Right hindlimb (tissue), 1 donor: ENCODE data around the gene CLPTM1L.
"Not testable (repeated sequence)": the region's sequence is repeated elsewhere in the genome, so short reads cannot be mapped to it uniquely, and the experiment has no call there.

ENCODE experiments used
- DNase-seq: peaks from one replicate; pipeline ENCODE4 v3.0.0-alpha.2; 2018

Gene CLPTM1L

DNA sequence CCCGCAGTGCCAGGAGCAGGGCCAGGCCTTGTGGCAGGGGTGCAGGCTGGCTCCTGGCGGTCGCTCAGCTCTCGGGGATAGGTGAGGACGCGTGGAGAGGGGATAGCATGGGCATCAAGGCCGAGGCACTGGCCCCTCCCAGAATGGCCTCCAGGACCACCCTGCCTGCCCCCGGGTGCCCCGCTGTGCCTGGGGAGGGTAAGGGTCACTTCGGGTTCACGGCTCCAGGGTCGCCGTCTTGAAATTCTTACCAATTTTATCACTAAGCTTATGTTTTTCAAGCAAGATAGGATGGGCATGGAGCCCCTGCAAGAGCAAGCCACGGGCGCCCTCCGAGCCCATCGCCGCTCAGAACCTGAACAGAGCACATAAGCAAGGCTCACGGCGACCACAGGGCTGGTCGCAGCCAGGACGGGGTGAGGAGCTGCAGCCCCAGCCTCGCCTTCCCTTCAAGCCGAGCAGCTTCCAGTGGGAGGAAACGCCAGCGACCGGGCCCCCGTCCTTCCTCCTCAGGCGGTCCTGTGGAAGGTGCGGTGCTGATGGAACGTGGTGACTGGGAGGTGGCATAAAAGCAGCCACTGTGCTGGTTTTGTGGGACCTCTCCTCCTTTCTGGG lies 14.2 kb upstream of the CLPTM1L start:
- DNase-seq, result no peak

DNA sequence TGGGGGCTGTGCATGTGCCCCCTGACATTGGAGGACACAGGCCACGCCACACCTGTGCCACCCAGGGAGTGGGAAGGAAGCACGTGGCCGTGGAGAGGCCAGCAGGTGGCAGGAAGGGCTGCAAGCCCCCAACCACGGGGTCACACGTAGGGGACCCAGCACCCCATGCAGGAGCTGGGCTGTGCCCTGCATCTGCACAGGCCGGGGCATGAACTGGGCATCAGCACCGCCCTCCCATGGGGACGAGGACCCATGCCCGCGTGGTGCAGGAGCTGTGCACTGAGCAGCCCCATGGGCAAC lies 13.8 kb upstream of the CLPTM1L start:
- no peak for DNase-seq

DNA sequence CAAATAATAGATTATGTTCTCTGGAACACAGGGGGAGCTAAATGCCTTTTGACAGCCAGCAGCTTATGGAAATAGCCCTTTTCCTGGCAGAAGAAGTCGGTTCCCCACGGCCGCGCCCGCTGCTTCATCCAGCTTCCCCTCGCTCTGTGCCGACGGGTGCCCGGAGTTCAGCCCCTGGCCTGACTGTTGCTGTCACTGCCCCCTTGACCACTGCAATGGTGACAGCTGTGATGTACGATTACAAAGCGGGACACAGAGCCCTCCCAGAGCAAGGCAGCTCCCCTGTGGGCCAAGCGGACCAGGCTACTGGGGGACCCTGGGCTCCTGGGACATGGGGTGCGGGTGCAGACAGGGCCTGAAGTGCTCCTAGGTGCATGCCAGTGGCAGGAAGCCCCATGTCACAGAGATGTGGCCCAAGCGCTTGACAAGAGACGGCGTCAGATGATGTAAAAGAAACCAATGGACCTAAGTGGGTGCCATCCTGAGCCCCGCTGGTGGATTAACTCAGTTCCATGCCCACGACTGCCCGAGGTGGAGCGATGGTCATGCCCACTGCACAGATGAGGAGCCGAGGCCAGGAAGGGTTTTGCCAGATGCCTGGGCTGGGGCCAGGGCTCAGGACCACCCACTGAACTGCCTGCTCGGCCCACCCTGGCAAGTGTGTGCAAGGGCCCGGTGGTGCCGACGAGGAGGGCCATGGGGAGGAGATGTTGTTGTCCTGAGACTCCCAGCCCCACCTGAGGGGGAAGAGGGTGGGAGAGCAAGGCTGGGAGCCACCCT lies 13.2 kb upstream of the CLPTM1L start:
- DNase-seq, result no peak

DNA sequence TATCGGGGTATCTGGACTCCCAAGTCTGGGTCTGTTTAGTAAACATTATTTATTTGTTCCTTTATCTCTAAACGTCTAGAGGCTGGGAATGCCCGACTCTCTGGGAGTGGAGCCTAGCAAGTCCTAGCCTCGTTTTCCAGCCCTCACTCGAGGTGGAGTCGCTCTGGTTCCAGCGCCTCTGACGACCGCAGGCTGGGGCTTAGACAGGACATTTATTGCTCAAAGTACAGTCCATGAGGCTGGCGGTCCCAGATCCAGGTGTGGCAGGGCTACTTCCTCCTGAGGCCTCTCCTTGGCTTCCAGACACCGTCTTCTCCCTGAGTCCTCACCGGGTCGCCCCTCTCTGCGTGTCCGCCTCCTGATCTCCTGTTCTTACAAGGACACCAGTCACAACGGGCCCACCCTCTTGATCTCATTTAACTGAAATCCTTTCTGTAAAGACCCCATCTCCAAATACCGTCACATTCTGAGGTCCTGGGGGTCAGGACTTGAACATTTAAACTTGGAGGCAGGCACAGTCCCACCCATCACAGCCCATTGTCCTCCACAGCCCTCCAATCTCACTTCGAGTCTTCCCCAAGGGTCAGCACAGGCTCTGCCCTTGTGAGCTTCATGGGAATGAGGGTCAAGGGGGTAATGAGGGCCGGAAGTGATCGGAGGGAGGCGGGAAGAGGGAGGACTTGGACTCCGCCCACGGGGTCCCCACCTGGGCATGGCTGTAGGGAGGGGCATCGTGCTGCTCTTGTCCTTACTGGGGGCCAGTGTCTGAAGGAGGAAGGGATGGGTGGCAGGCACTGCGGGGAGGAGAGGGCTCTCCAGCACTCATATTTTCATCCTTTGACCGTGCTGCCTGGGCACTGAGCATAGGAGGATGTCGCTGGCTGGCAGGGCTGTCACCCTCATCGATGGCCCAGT lies 12.2 kb upstream of the CLPTM1L start:
- DNase-seq, result no peak

DNA sequence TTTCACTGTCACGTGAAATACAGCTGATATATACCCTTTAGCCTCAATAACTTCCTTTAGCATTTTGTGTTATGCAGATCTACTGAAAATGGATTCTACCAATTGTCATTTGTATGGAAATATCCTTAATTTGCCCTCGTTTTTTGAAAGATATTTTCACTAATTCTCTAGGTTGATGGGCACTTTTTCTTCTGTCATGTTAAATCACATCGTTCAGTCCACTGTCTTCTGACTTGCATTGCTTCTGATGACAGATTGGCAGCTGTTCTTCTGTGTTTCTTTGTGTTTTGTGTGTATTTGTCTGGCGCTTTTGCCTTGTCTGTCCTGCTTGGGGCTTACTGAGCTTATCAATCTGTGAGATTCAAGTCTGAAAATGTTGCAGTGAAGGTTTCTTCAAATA lies 9.7 kb upstream of the CLPTM1L start:
- no peak for DNase-seq

DNA sequence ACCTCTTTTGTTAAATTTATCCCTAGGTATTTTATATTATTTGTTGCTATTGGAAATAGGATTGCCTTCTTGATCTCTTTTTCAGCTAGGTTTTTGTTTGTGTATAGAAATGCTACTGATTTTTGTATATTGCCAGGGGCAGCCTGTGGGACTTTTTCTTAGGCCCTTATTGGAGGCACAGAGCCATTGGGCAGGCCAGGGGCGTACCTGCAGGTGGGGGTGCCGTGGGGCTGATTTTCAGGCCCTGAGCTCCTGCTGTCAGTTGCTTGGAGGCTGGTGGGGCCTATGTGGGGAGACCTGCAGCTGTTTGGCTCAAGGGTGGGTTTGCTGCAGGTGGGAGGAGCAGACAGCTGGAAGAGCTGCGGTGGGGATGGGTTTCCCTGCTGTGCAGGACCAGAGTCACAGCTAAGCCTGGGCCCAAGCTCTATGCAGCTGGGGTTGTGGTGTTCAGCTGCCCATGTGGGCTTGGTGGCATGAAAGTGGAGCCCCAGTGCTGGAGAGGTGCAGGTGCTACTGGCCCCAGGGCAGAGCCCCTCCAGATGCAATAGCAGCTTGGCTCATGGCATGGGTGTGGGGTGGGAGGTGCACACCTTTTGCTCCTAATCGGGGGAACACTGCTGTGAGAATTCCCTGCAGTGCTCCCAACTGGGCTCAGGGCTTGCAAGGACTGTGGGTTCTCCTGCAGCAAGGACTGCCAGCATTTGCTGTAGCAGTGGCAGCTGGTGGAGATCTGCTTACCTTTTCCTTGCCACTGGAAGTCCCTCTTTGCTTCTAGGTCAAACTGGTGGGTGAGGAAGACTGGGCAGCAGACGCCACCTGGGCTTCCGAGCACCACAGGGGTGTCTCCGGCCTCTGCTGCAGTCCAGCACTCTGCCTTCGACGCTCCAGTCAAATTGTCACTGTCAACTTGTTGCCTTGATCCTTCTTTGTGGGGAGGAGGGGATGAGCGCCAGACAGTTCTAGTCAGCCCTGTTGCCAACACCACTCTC lies 7.6 kb upstream of the CLPTM1L start:
- no peak for DNase-seq

DNA sequence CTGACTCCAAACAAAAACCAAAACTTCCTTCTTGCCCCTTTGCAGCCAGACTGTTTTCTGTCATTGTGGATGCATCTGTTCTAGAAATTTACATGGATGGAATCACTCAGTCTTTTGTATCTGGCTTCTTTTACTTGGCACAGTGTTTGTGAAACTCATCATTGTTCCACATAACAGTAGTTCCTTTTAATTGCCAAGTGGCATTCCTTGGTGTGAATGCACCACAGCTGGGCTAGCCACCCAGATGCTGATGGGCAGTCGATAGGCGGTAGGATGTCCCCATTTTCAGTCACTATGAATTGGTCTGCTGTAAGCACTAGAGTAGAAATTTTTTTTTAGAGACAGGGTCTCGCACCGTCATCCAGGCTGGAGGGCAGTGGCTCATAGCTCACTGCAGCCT lies 6.3 kb upstream of the CLPTM1L start:
- DNase-seq, result no peak

DNA sequence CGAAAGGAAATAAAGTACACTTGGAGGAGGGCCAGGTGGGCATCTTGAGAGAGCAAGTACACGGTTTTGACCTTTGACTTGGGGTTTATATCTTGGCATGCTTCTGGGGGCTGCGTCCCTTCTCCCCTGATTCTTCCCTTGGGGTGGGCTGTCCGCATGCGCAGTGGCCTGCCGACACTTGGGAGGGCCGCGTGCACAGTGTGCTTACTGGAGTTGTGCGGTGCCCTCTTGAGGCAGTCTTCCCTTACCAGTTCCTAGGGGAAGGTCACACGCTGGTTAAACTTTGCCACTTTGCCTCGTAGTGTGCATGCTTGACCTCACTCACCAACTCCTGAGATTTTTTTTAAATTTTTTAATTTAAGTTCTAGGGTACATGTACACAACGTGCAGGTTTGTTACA lies 4.3 kb upstream of the CLPTM1L start:
- DNase-seq, result no peak

DNA sequence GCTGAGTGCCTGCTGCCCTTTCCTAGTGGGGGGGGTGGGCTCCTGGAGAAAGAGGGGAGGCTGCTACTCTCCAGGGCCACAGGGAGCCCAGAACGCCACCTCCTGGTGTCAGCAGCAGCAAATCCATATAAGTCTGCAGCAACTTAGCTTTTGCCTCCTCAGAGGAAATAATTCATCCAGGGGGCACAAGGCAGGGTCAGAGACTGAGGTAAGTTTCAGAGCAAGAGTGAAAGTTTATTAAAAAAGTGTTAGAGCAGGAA lies 4.0 kb upstream of the CLPTM1L start:
- no peak for DNase-seq

DNA sequence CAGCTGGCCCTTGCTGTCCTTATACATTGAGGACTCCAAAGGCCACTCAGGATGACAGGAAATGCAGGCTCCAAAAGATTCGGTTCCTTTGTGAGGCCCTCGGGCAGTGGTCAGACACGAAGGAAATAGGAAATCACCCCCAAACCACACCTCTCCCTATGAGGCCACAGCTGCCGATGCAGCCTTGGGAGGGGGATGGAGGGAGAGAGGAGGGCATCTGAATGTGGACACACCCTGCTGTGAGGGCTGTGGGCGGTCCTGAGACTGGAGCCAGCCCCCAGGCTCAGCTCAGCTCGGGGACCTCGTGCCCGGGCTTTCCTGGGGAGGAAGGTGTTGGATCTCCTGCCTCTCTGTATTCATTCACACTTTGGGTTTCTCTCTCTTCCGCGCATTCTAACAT lies 2.7 kb upstream of the CLPTM1L start:
- no peak for DNase-seq

DNA sequence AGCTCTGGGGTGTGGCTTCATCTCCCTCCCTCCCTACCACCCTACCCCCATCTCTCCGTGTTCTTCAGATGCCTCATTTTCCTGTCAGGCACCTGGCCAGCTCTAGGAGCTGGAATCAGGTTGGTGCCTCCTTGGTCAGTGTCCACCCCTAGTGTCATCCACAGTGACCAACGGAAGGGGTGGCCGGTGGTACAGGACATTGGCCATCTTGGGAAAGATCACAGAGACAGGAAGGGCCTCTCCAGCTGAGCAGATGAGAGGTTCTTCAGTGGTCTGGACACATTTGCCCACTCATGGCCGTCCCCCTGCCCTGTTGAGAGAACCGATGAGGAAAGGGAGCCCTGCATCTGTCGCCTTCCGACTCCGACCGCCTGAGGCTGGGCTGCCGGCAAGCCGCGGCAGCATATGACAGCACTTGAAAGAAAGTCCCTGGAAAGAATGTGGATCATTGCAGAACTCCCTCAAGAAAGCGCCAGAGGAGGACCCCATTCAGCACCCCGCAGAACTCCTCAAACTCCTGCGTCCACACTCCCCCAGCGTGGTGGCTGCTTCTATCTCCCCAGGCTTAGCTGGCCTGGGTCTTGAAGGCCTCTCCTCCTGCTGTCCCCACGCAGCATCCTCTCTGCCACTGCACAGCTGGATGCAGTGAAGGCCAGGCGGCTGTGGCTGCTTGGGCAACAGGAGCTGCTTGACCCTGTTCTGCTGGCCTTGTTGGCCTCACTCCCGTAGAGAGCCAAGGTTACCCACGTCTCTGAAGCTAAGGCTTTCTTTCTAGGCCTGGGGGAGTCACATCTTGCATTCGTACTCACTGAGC lies 1.9 kb upstream of the CLPTM1L start:
- no peak for DNase-seq

DNA sequence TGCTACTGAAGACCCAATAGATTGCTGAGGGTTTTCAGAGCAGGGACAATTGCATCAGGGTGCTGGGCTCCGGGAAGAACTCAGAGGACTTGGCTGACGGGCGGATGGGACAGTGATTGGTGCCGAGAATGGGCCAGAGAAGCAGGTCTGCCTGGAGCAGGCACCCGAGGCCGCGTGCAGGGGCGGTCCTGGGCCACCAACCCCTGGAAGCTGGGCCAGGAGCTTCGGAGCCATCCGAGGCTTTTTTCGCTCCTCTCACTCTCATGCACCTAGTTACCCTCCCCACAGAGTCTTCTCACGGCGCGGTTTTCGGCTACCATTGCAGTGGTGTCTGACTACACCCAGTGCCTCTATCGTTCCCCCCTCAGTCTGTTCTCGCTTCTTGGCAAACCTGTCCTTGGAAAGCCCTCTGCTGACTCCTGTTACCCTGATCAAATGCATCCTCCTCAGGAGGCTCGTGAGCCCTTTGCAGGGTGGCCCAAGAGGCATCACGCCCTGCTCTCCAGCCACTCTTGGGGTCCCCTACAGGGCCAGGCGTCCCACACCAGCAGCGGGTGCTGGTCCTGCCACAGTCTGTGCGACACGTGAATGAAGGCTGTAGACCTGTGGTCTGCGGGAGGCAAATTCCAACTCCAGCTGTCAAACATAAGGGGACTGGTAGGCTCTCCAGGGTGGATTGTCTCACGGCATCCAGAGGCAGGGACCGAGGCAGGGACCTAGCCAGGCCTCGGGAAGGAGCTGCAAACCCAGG lies 1.2 kb upstream of the CLPTM1L start:
- no peak for DNase-seq

DNA sequence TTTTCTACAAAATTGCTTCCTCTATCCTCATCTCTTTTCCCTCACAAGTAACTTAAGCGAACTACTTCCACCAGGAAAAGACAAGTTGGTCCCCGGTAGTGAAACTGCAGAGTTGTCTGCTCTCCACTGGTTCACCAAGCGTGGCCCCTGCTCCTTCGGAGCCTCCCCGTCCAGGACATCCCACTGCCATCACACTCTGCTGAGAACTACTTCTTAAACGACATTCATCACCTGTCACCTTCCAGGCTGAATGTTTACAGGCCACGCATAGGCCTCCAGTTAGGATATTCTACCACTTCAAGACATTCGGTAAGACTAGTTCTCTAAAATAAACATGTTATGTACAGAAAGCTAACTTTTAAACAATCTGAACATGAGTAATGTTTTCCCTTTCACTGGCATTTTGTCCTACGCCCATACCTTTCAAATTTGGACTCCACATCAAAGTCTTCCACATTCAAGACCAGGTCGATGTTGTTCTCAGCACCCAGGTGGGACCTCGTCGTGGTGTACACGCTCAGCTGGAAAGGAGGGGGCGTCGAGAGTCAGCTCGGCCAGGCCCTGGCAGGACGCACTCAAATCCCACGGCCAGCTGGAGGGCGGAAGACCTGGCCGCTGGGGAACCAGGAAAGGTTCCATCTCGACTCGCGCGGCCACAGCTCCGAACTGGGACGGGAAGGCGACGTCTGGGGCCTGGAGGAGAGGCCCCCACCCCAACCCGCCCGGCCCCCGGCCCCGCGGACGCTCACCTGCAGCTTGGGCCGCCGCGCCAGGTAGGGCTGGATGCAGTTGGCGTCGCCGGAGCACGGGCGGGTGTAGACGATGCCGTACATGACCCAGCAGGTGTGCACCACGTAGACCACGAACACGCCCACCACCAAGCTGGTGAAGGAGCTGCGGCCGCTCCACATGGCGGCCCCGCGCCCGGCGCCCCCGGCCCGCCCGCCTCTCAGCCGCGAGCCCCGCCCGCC lies 683 bp downstream of the CLPTM1L start:
- DNase-seq, result peak; percentile 36

DNA sequence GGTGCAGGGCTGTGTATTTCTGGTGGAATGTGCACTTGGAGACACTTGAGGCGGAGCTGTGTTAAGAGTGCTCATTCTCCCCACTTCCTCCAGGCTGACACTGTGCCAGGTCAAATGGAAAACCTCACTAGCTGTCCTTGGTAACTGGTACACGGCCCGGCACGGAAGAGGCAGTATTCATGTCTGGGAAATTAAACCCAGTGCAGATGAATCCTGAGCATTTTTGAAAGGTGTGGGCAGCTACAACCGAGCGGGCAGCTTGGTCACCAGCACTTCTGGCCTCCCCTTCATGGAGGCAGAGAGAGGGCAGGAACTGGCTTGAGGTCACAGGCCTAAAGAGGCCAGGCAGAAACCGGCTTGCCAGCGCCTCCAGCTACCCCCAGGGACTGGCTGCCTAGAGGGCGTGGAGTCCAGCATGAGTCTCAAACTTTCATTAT lies 1.6 kb downstream of the CLPTM1L start:
- no peak for DNase-seq

DNA sequence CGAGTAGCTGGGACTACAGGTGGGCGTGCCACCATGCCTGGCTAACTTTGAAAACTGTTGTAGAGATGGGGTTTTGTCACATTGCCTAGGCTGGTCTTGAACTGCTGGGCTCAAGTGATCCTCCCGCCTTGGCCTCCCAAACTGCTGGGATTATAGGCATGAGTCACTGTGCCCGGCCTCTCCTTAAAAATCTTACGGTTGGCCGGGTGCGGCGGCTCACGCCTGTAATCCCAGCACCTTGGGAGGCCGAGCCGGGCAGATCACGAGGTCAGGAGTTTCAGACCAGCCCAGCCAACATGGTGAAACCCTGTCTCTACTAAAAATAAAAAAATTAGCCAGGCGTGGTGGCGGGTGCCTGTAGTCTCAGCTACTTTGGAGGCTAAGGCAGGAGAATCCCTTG lies 2.2 kb downstream of the CLPTM1L start:
- DNase-seq, result not testable (repeated sequence)

DNA sequence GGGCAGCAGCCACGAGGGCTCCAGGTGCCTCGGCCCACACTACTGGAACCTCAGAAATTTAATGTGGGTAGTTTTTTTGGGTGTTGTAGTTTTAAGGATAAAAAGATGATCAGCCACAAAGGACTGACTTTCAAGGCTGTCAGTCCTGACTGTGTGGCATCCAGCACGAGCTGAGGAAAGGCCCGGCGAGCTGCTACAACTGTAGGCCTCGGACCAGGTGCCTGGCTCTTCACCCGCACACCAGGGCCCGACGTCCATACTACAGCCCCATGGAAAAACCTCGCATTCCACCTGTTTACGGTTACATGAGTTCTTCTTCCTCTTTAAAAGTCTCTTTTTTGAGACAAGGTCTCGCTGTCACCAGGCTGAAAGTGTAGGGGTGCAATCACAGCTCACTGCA lies 2.6 kb downstream of the CLPTM1L start:
- DNase-seq, result no peak

DNA sequence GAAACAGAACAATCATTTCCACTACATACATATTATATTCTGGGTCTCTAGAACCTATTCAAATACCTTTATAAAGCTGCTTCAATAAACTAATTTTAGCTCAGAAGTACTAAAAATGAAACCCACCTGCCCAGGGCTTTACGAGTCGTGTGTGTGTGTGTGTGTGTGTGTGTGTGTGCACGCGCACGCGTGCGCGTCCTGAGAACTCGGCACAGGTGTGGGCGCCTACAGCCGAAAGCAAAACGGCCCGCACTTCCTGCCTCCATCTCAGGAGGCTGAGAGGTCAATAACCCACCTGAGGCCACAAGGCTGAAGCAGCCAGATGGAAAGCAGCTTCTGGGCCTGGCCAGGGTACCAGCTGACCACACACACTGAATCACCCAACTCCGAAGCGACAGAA lies 3.0 kb downstream of the CLPTM1L start:
- DNase-seq, result no peak

DNA sequence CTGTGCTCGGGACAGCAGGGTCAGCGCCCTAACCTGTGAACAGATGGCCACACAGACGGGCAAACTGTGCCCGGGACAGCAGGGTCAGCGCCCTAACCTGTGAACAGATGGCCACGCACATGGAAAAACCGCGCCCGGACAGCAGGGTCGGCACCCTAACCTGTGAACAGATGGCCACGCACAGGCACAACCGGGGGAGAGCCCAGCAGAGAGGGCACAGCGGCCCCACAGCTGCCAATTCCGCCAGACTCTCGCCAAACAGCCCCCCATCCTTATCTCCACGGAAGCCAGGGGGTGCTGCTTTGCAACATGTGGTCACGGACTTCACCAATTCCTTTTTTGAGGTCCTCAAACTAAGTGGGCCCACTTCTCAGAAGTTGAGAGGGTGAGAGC lies 5.1 kb downstream of the CLPTM1L start:
- not testable (repeated sequence) for DNase-seq

DNA sequence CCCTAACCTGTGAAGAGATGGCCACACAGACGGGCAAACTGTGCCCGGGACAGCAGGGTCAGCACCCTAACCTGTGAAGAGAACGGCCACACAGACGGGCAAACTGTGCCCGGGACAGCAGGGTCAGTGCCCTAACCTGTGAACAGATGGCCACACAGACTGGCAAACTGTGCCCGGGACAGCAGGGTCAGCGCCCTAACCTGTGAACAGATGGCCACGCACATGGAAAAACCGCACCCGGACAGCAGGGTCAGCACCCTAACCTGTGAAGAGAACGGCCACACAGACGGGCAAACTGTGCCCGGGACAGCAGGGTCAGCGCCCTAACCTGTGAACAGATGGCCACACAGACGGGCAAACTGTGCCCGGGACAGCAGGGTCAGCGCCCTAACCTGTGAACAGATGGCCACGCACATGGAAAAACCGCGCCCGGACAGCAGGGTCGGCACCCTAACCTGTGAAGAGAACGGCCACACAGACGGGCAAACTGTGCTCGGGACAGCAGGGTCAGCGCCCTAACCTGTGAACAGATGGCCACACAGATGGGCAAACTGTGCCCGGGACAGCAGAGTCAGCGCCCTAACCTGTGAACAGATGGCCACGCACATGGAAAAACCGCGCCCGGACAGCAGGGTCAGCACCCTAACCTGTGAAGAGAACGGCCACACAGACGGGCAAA lies 5.6 kb downstream of the CLPTM1L start:
- not testable (repeated sequence) for DNase-seq
